ENCODE data around the gene IL4I1.

IL4I1 gene

DNA sequence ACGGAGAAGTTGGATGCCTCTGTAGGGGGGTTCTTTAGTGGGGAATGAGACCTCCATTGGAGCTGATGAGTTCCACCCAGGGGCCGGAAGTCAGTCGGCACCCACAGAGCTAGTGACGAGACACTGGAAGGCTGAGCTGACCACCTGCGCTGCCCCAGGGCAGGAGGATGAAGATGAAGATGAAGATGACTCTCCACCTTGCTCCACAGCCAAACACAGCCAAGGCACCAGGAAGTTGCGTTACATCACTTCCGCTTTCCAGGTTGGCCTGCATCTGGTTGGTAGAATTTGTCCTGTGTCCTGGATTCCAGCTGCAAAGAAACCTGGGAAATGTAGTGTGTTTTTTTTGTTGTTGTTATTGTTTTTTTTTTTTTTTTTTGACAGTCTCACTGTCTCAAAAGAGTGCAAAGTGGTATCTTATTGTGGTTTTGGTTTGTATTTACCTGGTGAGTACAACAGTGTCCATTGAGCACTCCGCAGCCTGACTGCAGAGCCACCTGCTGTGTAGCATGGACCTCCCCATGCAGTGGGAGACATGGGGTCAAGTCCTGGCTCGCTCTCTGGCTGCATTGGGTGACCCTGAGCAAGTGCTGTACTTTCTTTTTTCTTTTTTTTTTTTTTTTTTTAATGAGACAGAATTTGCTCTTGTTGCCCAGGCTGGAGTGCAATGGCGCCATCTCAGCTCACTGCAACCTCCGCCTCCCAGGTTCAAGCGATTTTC, 17.3 kb downstream of the IL4I1 start:
- no peak for DNase-seq (ENCODE audit: low read depth, low spot score)

DNA sequence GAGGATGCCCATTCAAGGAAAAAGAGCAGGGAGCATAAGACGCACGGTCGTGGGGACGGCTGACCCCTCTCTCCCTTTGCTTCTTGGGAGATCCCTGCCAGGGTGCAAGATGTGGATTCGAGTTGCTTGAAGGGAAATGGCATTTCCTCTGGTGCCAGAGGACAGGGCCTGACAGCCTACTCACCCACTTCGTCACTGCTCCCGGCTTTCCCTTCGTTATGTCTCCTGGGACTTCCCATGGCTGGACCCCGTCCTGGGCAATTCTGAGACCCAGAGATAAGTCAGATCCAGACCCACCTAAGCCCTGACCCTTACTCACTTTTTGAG, 18.0 kb downstream of the IL4I1 start:
- no peak for DNase-seq (ENCODE audit: low read depth, low spot score)

DNA sequence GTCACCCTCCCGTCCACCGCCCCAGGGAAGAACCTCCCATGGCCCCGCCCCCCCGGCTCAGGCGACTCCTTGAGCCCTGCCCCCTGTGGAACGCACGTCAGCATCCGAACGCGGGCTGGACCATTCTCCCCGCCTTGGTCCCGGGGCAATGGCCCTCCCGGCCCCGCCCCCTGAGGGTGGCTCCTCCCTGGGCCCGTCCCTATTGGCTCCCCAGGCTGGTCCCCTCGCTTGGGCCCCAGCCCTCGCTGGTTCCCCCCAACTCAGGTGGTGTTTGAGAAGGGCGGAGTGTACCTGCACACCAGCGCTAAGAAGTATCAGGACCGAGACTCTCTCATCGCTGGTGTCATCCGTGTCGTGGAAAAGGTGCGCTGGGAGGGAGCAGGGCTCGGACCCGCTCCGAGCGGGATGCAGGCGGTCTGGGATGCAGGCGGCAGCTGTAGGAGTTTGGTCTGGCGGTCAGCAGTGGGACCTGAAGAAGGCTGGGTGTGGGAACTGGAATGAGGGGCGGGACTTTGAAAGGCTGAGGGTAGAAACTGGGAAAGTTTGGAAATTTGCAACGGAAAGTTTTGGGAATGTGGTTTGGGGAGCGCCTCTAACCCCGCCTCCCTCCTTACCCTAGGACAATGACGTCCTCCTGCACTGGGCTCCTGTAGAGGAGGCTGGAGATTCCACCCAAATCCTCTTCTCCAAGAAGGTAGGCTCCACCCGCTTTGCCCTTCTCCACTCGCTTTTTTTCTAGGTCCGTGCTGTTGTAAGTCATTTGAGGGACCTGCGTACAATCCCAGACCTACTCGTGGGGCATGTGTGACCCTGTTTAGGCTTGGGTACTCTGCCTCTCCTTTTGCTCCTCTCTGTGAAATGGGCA, 18.6 kb downstream of the IL4I1 start:
- DNase-seq (ENCODE audit: low read depth, low spot score): peak; percentile 91

DNA sequence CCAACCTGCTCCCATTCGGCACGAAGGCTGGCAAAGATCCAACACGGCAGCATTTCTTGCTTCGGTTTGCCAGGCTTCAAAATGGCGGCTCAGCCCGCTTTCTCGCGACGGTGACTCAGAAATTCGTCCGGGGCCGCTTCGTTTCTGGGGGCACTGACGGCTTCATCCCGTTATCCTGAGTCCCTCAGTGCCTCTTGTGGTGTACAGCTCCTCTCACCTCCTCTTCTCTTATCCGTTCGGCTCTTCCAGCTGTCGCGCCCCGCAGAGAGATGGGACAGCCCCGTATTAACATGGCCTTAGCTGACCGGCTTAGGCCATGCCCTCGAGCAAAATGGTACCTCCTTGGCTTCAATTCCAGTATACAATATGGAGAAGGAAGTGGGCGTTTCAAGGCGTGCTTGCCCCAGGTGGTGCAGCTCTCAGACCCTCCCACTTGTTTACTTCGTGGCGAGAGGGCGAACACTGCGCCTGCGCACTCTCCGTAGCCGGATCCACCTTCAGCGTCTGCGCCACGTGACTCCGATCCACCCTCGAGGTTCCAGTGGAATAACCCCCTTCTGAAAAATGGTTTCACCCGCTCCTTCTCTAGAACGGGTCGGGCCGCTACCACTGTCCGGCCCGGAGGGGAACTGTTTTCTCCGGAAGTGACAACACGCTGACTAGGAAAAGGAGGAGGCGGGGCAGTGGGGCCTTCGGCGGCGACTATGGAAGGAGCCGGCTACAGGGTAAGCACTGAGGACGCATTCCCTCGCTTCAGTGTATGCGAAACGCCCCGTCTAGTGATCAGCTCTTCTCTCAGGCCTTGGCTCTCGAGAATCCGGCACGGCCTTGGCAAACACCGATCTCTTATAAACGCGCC, 19.4 kb downstream of the IL4I1 start, which contains the start of the genes AKT1S1 and TBC1D17:
AKT1S1 (minus strand) TSS at position 336 of the 859 bp plus-strand sequence. CDS start 4,060 bp downstream, outside the sequence.
TBC1D17 (plus strand) TSS at position 683 of the 859 bp plus-strand sequence; CDS start at position 705, 22 bp downstream.
- DNase-seq (ENCODE audit: low read depth, low spot score): peak; percentile 100

DNA sequence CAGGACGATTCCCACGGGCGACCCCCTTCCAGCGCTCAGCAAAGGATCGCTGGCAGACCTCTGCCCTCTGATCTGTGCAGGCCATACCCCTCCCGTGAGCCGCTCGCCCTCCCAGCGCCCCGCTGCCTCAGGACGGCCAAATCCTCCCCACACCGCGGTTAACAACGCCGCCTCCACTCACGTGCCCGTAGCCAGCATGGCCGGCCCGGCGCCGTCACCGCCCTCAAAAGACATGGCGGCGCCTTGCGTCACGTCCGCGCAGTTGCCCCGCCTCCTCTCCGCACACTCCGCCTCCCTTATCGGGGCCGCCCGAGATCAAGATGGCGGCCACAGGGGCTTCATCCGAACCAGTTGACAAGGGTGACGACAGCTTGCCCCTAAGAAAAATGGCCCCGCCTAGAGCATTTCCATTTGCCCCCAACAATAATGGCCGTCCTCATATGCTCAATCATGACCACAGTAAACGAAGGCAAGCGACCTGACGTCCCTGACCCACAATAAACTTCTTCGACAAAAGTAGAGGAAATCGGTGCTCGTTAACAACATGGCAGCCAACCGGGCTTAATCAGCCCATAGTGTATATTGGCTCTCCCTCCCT, 20.2 kb downstream of the IL4I1 start:
- DNase-seq (ENCODE audit: low read depth, low spot score): peak; percentile 97

DNA sequence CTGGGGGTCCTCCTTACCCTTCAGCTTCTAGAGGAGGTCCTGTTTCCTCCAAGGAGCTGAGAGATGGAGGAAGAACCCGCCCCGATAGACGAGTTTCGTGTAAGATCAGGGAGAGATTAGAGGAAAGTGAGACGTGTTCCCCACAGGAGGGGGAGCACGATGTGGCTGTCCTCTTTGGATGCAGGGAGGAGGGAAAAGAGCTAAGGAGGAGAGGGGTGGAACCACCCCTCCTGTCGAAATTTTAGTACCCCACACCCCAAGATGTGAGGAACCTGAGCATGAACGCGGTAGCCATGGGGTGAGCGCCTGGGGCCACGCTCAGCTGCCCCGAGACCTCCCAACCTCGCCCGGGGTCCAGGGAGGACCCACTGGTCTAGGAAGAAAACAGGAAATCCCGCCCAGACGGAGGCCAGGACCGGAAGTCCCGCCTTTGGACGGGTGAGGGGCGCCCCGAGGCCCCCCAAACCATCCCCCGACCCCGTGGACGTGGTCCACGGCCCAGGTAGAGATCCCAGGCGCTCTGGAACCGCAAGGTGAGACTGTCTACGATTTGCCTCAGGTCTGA, 20.7 kb downstream of the IL4I1 start:
- no peak for DNase-seq (ENCODE audit: low read depth, low spot score)

DNA sequence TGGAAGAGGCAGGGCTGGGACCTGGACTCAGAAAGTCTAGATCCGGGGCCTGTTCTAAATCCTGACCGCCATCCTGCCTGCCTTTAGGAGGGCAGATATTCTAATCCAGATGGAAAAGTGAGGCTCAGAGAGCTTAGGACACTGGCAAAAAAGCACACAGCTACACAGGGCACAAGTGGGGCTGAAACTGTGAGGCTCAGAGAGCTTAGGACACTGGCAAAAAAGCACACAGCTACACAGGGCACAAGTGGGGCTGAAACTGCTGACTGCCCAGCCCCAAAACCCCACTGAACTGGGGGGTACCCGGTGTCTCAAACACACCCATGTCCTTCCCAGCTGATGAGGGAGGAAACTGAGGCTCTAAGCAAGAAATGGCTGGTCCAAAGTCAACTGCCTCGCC, 21.5 kb downstream of the IL4I1 start:
- DNase-seq (ENCODE audit: low read depth, low spot score): no peak

DNA sequence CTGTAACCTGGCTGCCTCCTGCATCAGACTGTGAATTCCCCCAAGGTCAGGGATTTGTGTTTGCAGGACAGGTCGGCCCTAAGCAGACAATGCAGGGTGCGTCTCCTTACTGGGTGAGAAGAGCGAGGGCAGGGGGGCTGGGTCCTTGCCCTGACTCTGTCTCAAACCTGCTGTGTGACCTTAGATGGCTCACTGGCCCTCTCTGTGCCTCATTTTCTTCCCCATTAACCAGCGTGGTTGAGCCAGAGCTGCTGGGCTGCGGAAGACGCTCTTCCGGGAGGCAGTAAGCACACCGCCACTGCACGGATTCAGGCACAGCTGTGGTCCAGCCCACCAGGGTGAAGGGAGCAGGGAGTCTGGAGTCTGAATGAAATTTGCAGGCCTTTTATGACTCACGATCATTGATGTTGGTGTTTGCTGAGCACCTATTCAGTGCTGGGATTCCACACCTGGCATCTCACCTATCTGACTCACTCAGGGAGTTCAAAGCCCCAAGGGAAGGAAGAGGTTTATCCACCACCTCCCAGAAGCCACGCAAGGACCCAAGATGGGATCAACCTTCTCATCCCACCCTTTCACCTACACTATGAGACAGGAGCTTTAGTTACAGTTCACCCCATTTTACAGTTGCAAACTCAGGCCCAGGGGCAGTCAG, 22.1 kb downstream of the IL4I1 start:
- DNase-seq (ENCODE audit: low read depth, low spot score): no peak

DNA sequence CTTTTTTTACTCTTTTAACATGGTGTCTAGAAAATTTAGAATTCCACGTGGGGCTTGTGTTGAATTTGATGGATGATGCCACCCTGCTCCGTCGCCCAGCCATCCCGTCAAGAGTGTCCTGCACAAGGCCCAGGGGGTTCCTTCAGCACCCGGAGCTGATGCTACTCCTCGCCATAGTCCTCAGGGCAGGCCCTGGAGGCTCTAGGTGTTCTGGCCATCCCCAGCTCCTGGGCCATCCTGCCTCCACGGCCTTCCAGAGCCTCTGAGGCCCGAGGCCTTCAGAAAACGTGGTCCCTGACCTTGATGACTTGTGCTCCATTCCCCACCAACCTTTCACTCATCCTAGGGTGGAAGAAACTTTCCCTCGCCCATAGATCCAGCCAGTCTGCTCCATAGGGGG, 22.9 kb downstream of the IL4I1 start:
- DNase-seq (ENCODE audit: low read depth, low spot score): no peak

DNA sequence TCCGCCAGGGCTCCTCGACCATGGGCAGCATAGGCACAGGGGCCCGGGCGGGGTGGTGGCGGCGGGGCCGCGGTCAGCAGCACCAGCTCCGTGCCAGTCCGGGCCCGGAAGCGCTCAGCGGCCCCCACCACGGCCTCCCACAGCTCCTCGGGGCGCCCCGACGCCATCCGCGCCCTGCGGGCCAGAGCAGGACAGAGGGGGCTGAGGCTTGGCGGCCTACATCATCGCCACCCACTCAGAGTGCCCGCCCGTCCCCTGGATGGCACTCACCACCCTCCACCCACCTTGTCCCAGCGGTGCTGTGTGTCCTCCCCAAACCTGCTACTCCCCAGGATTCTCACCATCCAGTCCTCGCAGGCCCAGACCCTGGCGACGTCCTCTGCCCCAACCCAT, 23.6 kb downstream of the IL4I1 start:
- no peak for DNase-seq (ENCODE audit: low read depth, low spot score)

DNA sequence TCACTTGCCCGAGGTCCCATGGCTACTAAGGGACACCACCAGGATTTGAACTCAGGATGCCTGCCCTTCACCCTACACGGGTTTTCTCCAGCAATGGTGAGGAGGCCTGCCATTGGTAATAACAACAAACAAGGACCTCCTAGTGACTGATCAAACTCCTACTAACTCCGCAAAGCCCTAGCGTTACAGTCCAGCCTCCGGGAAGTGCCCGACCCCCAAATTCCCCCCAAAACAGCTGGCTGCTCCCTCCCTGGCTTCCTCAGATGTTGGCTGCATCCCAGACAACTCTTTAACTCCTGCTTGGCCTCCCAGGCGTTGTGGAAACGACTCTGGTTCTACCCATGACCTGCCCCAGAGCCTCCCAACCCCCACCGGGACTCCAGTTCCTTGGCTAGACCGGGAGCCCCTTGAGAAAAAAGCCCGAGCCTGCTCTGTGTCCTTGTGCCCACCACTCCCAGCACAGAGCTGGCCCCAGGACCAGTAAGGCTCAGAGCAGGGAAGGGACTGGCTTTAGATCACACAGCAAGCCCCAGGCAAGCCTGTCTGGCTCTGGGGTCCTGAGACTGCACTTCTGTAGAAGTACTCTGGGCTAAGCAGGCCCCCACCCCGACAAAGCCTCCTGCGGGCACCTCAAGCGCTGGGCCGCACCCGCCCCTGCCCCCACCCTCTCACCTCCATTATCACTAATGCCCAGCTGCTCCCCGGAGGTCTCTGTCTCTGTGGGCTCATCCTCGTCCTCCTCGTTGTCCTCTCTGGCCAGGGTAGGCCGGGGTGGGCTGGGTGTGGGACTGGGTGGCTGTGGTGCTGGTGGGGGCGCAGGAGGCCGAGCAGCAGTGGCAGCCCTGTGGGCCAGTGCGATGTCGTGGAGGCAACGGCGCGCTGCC, 24.2 kb downstream of the IL4I1 start:
- no peak for DNase-seq (ENCODE audit: low read depth, low spot score)

DNA sequence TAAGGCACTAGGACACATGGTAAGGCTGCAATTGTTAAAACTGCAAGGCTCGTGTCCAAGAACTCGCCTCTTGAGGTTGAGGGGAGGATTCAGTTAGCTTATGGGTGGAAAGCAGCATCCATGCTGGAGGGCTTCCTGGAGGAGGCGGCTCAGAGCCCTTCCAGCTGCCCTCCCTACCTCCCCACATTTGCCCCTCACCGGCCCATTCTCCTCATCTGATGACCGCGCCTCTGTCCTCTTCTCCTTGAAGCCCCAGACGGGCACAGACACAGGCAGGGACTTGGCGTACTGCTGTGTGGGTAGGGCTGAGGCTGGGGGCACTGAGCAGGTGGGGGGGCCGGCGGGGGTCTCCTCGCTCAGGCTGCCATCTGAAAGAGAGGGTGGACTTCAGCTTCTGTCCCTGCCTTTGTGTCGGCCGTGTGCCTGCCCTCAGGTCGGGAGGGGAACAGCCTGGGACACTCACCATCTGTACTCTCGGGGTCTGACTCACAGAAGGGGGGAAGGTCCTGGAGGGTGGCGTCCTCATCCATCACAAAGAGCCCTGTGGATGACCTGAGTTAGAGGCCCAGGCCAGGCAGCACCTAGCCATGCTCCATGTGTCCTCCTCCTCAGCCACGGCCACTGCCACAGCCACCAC, 25.2 kb downstream of the IL4I1 start:
- DNase-seq (ENCODE audit: low read depth, low spot score): no peak

DNA sequence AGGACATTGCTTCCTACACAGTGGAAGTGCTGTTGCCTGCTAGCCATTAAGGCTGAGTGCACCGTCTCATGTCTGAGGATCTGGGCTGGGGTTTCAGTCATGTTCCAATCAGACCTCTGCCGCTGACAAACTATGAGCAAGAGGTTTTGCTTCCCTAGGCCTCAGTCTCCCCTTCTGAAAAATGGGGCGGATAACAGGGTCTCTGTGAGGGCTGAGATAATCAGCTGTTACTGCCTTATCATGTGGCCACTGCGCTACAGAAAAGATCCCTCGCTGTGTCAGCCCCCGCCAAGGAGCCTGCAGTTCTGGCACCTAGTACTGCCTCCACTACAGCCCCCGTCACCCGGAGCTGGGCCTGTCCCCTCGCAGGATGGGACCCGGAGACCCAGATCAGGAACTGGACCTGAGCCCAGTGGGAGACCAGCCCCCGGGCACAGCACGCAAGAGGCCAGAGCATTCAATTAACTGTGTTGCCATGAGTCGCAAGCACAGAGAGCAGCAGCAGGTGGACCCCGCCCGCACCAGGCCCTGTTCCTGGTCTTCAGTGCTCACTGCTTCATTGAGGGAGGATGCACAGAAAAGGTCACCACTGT, 26.3 kb downstream of the IL4I1 start:
- no peak for DNase-seq (ENCODE audit: low read depth, low spot score)

DNA sequence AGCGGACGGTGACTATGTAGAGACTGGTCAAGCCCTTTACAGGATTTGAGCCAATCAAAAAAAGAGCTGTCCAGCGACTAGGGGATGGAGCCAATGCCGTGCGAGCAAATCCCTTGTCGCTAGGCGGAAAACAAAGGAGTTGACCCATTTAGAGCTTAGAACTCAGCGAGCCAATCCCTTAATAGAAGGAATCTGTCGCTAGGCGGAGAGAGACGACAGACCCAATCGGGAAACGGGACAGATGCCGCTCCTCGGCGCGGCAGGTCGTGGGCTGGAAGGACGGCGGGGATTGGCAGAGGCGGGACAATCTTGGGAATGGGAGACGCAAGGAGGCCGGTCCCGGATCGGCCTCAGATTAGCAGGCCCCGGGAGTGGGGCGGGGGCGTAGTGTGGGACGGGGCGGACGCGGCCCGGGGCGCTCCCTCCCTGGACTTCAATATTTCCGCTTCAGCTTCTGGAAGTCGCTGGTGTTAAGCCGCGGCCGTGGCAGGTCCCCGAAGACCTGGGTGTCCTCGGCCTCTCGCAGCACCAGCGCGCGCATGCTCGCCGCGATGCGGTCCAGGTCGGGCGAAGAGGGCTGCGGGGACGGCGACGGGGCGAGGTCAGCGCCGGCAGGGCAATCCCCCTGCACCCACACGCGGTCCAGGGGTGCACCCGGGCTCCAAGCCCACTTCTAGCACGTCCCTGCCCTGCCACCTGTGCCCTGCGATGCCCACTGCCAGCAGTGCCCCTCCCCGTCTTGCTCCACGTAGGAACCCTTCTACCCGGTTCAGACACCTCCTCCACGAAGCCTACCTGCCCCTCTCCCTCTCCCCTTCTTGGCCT, 27.0 kb downstream of the IL4I1 start:
- DNase-seq (ENCODE audit: low read depth, low spot score): peak; percentile 100

DNA sequence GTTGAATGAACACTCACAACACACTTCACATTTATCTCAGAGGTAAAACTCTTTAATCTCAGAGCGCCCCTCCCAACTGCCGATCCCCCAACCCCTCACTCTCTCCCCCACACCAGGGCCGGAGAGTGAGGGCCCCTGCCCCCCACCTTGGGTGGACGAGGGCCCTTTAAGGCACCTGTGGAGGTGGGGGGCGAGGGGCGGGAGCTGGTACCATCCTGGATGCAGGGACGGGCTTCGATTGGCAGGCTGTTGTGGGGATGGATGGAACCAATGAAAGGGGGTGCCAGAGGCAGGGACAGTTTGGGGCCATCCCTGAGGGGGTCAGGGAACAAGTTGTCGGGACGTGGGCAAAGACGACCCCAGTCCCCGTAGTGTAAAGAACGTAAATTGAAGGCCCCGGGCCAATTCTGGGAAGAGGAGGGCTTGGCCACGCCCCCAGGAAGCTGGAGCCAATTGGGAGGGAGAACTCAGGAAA, 27.6 kb downstream of the IL4I1 start:
- DNase-seq (ENCODE audit: low read depth, low spot score): no peak

DNA sequence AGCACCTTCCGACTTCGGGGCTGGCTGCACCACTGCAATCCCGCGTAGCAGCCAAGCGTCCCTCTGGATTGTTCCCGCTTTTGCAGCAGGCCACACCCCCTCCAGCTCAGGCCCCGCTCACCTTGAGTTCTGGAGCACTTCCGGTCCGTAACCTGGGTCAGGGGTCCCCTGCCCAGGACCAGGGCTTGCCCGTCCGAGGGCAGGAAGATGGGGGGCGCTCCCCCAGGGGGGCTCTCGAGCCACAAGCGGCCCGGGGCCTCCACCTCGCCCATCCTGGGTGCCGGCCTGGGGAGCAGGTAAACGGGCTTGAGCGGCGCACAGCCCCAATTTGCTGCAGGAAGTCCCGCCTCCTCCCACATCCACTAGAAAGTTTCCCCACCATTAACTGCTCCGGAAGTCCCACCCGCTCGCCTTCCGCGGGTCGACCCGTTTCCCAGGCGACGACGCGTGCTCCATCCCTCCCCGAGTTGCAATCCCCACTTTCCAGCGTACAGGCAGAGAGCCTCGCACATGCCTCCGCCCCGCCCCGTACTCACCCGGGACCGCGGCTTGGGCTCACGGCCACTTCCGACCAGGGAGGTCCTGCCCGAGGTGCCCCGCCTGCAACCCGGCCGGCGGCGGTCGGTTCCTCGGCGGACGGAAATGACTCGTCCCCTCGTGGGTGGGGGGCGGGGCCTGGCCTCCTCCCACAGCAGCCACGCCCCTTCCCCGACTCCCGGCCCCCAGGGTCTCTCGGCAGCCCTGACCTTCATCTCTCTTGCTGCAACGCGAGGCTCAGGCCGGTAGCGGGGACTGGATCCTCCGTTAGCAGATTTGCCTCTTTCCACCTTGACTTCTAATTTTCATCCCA, 29.5 kb downstream of the IL4I1 start, which contains the start of gene PNKP:
PNKP (minus strand) TSS at position 644 of the 850 bp plus-strand sequence; CDS start at position 272, 372 bp downstream.
- peak; percentile 76 for DNase-seq (ENCODE audit: low read depth, low spot score)

DNA sequence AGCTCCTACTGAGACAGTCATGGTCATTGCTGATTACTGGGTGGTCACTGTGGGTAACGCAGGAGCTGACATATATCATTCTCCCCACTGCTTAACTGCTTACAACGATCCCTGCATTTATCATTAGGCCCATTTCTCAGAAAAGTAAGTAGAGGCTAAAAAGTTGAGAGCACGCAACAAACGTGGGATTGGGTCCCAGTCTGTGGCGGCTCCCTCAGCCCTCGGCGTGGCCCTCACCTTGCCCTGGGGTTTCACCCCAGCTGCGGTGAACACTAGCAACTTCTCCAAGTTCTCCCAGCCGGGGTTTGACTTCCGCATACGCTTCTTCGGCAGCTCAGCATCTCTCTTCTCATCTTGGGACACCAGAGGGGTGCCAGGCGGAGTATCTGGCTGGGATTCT, 31.8 kb downstream of the IL4I1 start:
- DNase-seq (ENCODE audit: low read depth, low spot score): no peak
